ENCODE results near the gene MZT2A. TPM values are rescaled to one million over a fixed set of nuclear protein-coding genes. Genes with fewer than 3 reads are reported as not detected.

The MZT2A gene, protein sequence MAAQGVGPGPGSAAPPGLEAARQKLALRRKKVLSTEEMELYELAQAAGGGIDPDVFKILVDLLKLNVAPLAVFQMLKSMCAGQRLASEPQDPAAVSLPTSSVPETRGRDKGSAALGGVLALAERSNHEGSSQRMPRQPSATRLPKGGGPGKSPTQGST
- total RNA-seq (2022; extraction: Qiagen RNA extraction; ENCODE audit: low read depth): 116 to 187 TPM (median 178 TPM) in 5 replicates

GRCh38 chr2:131492015-131492417 is at the start of gene MZT2A:
Gene MZT2A (minus strand): TSS chr2:131492397. CDS start chr2:131492376, 21 bp downstream.

DNA sequence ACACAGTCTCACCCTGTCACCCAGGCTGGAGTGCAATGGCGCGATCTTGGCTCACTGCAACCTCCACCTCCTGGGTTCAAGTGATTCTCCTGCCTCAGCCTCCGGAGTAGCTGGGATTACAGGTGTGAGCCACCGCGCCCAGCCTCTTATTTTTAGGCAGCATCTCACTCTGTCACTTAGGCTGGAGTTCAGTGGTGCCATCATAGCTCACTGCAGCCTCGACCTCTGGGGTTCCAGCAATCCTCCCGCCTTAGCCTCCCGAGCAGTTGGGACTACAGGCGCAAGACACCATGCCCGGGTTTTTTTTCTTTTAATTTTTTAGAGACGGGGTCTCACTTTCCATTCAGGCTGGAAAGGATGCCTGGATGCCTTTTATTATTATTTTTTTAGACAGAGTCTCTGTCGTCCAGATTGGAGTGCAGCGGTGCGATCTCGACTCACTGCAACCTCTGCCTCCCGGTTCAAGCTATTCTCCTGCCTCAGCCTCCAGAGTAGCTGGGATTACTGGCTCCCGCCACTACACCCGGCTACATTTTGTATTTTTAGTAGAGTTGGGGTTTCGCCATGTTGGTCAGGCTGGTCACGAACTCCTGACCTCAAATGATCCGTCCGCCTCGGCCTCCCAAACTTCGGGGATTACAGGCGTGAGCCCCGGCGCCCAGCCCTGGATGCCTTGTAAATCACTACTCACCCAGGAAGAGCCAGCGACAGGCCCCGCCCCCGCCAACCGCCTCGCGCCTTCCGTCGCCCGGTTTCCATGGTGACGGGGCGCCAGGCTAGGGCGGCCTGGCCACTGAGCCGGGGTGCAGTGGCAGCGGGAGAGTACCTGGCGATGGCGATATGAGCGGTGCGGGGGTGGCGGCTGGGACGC is 35.2 kb upstream of the MZT2A start, which contains the start of gene CCDC74A:
CCDC74A (plus strand) TSS at position 758 of the 871 bp plus-strand sequence; CDS start at position 841, 83 bp downstream.

DNA sequence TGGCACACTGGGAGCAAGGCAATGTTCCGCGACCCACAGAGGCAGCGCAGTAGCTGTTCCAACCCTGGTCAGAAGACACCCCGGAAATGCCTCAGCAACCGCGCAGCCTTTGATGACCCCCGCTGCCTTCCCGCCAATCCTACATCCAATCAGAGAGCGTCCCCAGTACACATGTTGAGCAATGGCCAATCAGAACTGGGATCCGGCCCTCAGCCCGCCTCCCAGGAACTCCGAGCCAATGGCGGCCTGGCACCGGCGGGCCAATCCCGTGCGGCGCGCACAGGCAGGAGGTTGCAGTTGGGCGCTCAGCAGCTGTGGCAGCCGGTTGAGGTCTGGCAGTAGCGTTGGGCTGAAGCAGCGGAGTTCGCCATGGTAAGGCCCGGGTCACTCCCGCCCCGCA is 16.4 kb downstream of the MZT2A start, which contains the start of gene TUBA3D:
TUBA3D (plus strand) TSS at position 289 of the 400 bp plus-strand sequence; CDS start at position 370, 81 bp downstream.

Other genes starting within 250 kb of the MZT2A start
- gene RAB6D, start 128.2 kb downstream of the MZT2A start, total RNA-seq (2022; extraction: Qiagen RNA extraction; ENCODE audit: low read depth): 0.02 TPM in 1 of 5 replicates, not detected in the others
- not detected in 5 replicates for gene TUBA3D, start 16.3 kb downstream of the MZT2A start, total RNA-seq (2022; extraction: Qiagen RNA extraction; ENCODE audit: low read depth)
- gene CCDC74A, start 35.5 kb upstream of the MZT2A start, total RNA-seq (2022; extraction: Qiagen RNA extraction; ENCODE audit: low read depth): 11.3 to 18.3 TPM (median 17.0 TPM) in 5 replicates